GM12875 (cell line): ENCODE measurements around the gene AEBP2.
"Not testable (repeated sequence)": the region's sequence is repeated elsewhere in the genome, so short reads cannot be mapped to it uniquely, and the experiment has no call there.

ENCODE experiments used
- H3K4me3 ChIP-seq: one replicate; pipeline ENCODE4 v1.5.1; 2011; ENCODE audit warnings: low read depth, low read length, control low read depth
- CTCF ChIP-seq: IDR thresholded peaks from 2 replicates; pipeline ENCODE4 v1.5.1; 2011; ENCODE audit warnings: low read depth, mild to moderate bottlenecking, control low read depth, inconsistent platforms, low read length, moderate library complexity, borderline replicate concordance; ENCODE audit not compliant: insufficient read depth

AEBP2 gene

GRCh38 chr12:19428246-19428645, 11.0 kb upstream of the AEBP2 start:
- H3K4me3 ChIP-seq, result no peak overlapping the region
- no peak for TF ChIP-seq CTCF

GRCh38 chr12:19429491-19429890, 9.8 kb upstream of the AEBP2 start:
- not testable (repeated sequence) for H3K4me3 ChIP-seq

- no peak overlapping the region for H3K4me3 ChIP-seq
Measured at GRCh38 chr12:19430988-19431387, 8.3 kb upstream of the AEBP2 start.

GRCh38 chr12:19431407-19432308, 7.6 kb upstream of the AEBP2 start:
- TF ChIP-seq CTCF, result no peak

More at GRCh38 chr12:19430988-19431387, 8.3 kb upstream of the AEBP2 start:
- TF ChIP-seq CTCF, result no peak

GRCh38 chr12:19432309-19433170, 6.8 kb upstream of the AEBP2 start:
- TF ChIP-seq CTCF, result no peak

More at GRCh38 chr12:19431407-19432308, 7.6 kb upstream of the AEBP2 start:
- no peak overlapping the region for H3K4me3 ChIP-seq

GRCh38 chr12:19434538-19434937, 4.8 kb upstream of the AEBP2 start:
- H3K4me3 ChIP-seq, result no peak overlapping the region
- TF ChIP-seq CTCF, result no peak

More at GRCh38 chr12:19432309-19433170, 6.8 kb upstream of the AEBP2 start:
- no peak overlapping the region for H3K4me3 ChIP-seq

GRCh38 chr12:19435831-19436497, 3.3 kb upstream of the AEBP2 start:
- H3K4me3 ChIP-seq, result no peak overlapping the region
- TF ChIP-seq CTCF, result no peak
